GM23338 (cell line): ENCODE results near the gene APCDD1L. TPM values are rescaled to one million over a fixed set of nuclear protein-coding genes. Genes with fewer than 3 reads are reported as not detected.

ENCODE experiments used
- ATAC-seq: fragments of 200-7000 bp; cut with Tn5 transposase; 3 replicates; pipeline ENCODE4 v1.9.1; 2020
- DNase-seq: peaks from one replicate; pipeline ENCODE4 v3.0.0-alpha.2; 2015; ENCODE audit warnings: low spot score
- H2AFZ ChIP-seq: fragments of 200-600 bp; sonication (generic); 2 replicates; pipeline ENCODE4 v1.8.0; 2016; ENCODE audit warnings: antibody characterized with exemption, mild to moderate bottlenecking, moderate library complexity
- H3F3A ChIP-seq: fragments of 200-600 bp; sonication (generic); replicated peaks from 2 replicates; pipeline ENCODE4 v1.8.0; 2017; ENCODE audit warnings: antibody characterized with exemption, mixed run types, low read depth
- H3K27ac ChIP-seq: fragments of 200-600 bp; sonication (generic); 2 replicates; pipeline ENCODE4 v1.6.1; 2016; ENCODE audit warnings: low read depth
- H3K27me3 ChIP-seq: fragments of 200-600 bp; sonication (generic); 2 replicates; pipeline ENCODE4 v1.8.0; 2016; ENCODE audit warnings: mild to moderate bottlenecking, mixed run types, moderate library complexity; ENCODE audit not compliant: insufficient read depth
- H3K36me3 ChIP-seq: fragments of 200-600 bp; sonication (generic); 2 replicates; pipeline ENCODE4 v1.8.0; 2016; ENCODE audit warnings: mild to moderate bottlenecking; ENCODE audit not compliant: insufficient read depth
- H3K4me1 ChIP-seq: fragments of 200-600 bp; sonication (generic); 2 replicates; pipeline ENCODE4 v1.8.0; 2016; ENCODE audit warnings: mild to moderate bottlenecking, moderate library complexity; ENCODE audit not compliant: insufficient read depth
- H3K4me2 ChIP-seq: fragments of 200-600 bp; sonication (generic); 2 replicates; pipeline ENCODE4 v1.7.1; 2017; ENCODE audit warnings: mixed run types
- H3K4me3 ChIP-seq: fragments of 200-600 bp; sonication (generic); 2 replicates; pipeline ENCODE4 v1.6.1; 2016; ENCODE audit warnings: mixed run types
- H3K79me2 ChIP-seq: fragments of 200-600 bp; sonication (generic); replicated peaks from 2 replicates; pipeline ENCODE4 v1.8.0; 2017; ENCODE audit warnings: mild to moderate bottlenecking; ENCODE audit not compliant: insufficient read depth
- H3K9me2 ChIP-seq: fragments of 200-600 bp; sonication (generic); 2 replicates; pipeline ENCODE4 v1.8.0; 2017; ENCODE audit not compliant: insufficient read depth
- H4K20me1 ChIP-seq: fragments of 200-600 bp; sonication (generic); replicated peaks from 2 replicates; pipeline ENCODE4 v1.8.0; 2017; ENCODE audit warnings: mild to moderate bottlenecking; ENCODE audit not compliant: insufficient read depth
- H3K27ac Mint-ChIP-seq: 2 replicates; pipeline ENCODE4 v1.8.0; 2020; ENCODE audit warnings: inconsistent platforms, mild to moderate bottlenecking, moderate library complexity, mixed read lengths
- H3K27me3 Mint-ChIP-seq: 3 replicates; pipeline ENCODE4 v1.8.0; 2022; ENCODE audit warnings: low read depth, mild to moderate bottlenecking, moderate library complexity, mixed read lengths, inconsistent platforms; ENCODE audit not compliant: insufficient read depth, poor library complexity
- H3K36me3 Mint-ChIP-seq: 3 replicates; pipeline ENCODE4 v1.8.0; 2021; ENCODE audit warnings: low read depth, mild to moderate bottlenecking, inconsistent platforms, moderate library complexity, mixed read lengths
- H3K4me1 Mint-ChIP-seq: 3 replicates; pipeline ENCODE4 v1.8.0; 2020; ENCODE audit warnings: mild to moderate bottlenecking, inconsistent platforms, mixed read lengths
- H3K4me3 Mint-ChIP-seq: 3 replicates; pipeline ENCODE4 v1.8.0; 2021; ENCODE audit warnings: moderate library complexity, mild to moderate bottlenecking, inconsistent platforms, mixed read lengths
- H3K9me3 Mint-ChIP-seq: 3 replicates; pipeline ENCODE4 v1.8.0; 2020; ENCODE audit warnings: moderate library complexity, mild to moderate bottlenecking, inconsistent platforms, mixed read lengths
- EZH2 ChIP-seq: fragments of 200-600 bp; sonication (generic); IDR thresholded peaks from one replicate; pipeline ENCODE4 v1.8.0; 2017; ENCODE audit warnings: antibody characterized with exemption, mild to moderate bottlenecking, low read depth; ENCODE audit not compliant: unreplicated experiment
- EZH2phosphoT487 ChIP-seq: fragments of 200-600 bp; sonication (generic); IDR thresholded peaks from one replicate; pipeline ENCODE4 v1.8.1; 2018; ENCODE audit warnings: antibody characterized with exemption; ENCODE audit not compliant: unreplicated experiment
- JUNB ChIP-seq: IDR thresholded peaks from one replicate; pipeline ENCODE4 v1.6.1; 2016; ENCODE audit warnings: antibody characterized with exemption; ENCODE audit not compliant: unreplicated experiment
- ZNF114 ChIP-seq: fragments of 250-450 bp; sonication (Bioruptor Pico); IDR thresholded peaks from 2 replicates; pipeline ENCODE4 v1.5.0; 2020; ENCODE audit warnings: mild to moderate bottlenecking, moderate library complexity
- polyA plus RNA-seq: library from polyadenylated mRNA; unstranded; fragments of >200 nt; fragmentation: Nextera tagmentation; extraction: Ambion mirVana; gene quantifications from 2 replicates; pipeline ENCODE4 v1.2.1, GENCODE V29; 2016
- total RNA-seq: library from RNA; depleted of rRNA; stranded (reverse); fragments of >200 nt; shearing (Covaris generic); gene quantifications from 2 replicates; pipeline ENCODE4 v1.2.3, GENCODE V29; 2014
- TF ChIP-seq, protein P1 (sequence below), 2 experiments: fragments of 200-600 bp in 1 of 2; sonication (generic) in 1 of 2; conservative IDR thresholded peaks; 2 replicates each; pipeline versions ENCODE4 v1.5.1 to v1.6.1; 2016 to 2017; ENCODE audit warnings: antibody characterized with exemption in 2 of 2, low read depth in 2 of 2, mild to moderate bottlenecking in 2 of 2, moderate library complexity in 1 of 2
- TF ChIP-seq, protein P2 (sequence below): IDR thresholded peaks from one replicate; pipeline ENCODE4 v1.6.1; 2018; ENCODE audit warnings: antibody characterized with exemption; ENCODE audit not compliant: unreplicated experiment
- TF ChIP-seq, protein P3 (sequence below): IDR thresholded peaks from 2 replicates; pipeline ENCODE4 v1.6.1; 2016; ENCODE audit warnings: antibody characterized with exemption

Gene APCDD1L
- total and polyA plus RNA-seq, 2 experiments from 2014 or later, result 1.8 to 4.6 TPM

DNA sequence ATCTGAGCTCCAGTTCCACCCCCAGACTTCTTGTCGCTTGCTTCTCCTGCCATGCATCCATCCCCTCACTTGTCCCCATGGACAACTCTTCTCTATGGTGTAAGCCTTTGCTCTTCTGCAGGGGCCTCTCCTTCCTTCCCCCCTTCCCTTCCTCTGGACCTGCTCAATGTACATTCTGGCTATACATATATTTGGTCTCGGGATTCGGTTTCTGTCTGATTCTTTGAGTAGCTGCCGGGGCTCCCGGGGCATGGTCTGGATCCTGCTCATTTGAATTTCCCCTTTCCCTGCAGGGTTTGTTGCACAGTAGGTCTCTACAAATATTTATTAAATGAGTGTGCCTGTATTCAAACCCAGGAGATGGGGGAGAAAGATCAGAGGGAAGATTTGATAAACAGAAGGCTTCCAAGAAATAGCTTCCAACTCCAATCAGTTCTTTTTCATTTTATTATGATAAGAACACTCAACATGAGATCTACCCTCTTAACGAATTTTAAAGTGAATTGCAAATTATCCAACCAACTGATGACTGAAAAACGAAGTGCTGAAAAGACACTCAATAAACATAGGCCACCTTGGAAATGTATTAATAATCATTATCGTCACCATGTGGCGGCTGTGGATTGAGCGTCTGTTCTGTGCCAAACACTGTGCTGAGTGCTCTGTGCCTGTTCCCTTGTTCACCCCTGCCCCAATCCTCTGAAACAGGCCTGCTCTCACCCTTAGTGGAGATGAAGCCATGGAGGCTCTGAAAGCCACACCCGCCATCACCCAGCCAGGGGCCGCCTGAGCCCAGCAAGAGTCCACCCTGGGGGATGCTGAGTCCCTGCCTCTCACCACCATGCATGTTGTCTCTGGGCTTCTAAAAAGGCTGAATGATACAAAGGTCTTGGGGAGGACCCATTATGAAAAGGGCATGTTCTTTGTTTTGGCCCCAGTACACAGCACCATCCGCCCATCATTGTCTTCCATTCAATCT is 34.3 kb upstream of the APCDD1L start (continued):
- no peak for TF ChIP-seq EZH2phosphoT487
- no peak for TF ChIP-seq ZNF114
- no peak for TF ChIP-seq JUNB
- TF ChIP-seq, protein P1, sequence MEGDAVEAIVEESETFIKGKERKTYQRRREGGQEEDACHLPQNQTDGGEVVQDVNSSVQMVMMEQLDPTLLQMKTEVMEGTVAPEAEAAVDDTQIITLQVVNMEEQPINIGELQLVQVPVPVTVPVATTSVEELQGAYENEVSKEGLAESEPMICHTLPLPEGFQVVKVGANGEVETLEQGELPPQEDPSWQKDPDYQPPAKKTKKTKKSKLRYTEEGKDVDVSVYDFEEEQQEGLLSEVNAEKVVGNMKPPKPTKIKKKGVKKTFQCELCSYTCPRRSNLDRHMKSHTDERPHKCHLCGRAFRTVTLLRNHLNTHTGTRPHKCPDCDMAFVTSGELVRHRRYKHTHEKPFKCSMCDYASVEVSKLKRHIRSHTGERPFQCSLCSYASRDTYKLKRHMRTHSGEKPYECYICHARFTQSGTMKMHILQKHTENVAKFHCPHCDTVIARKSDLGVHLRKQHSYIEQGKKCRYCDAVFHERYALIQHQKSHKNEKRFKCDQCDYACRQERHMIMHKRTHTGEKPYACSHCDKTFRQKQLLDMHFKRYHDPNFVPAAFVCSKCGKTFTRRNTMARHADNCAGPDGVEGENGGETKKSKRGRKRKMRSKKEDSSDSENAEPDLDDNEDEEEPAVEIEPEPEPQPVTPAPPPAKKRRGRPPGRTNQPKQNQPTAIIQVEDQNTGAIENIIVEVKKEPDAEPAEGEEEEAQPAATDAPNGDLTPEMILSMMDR (conservative IDR thresholded peaks at IDR 0.05; ENCODE audit: low read depth in 2 of 2), result no peak

DNA sequence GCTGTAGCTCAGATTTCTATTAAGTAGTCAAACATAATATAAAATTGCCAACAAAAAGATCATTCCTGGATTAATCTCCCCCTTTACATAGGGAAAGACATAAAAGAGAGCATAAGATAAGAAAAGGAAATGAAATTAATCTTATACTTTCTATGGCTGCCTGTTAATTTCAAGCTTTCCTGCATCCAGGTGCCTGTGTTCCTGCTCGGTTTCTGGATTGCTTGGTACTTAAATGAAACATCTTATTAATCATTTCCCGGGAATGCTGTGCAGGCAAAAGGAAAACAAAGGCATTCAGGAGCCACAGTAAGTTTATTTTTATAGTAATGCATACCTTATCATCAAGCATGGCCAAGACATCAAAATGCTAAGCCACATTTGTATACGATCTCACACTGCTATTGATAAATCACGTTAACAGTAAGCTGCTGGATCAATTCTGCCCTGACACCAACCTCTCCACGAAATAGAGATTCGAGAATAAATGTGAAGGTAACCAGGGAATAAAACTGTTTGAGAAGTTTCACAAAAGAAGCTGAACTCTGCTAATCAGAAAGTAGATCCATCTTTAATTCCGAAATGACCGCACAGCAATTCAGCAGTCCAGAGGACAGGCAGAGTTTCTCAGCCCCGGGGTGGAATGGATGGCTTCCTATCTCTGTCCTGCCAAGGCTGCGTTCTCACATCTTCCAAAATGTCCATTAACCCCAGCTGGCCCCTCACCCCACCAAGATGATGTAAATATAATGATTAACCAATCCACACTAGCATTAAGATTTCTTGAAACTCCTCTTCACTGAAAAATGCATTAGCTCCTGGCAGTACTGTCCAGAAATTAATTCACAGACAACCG is 32.6 kb upstream of the APCDD1L start:
- TF ChIP-seq, protein P2, sequence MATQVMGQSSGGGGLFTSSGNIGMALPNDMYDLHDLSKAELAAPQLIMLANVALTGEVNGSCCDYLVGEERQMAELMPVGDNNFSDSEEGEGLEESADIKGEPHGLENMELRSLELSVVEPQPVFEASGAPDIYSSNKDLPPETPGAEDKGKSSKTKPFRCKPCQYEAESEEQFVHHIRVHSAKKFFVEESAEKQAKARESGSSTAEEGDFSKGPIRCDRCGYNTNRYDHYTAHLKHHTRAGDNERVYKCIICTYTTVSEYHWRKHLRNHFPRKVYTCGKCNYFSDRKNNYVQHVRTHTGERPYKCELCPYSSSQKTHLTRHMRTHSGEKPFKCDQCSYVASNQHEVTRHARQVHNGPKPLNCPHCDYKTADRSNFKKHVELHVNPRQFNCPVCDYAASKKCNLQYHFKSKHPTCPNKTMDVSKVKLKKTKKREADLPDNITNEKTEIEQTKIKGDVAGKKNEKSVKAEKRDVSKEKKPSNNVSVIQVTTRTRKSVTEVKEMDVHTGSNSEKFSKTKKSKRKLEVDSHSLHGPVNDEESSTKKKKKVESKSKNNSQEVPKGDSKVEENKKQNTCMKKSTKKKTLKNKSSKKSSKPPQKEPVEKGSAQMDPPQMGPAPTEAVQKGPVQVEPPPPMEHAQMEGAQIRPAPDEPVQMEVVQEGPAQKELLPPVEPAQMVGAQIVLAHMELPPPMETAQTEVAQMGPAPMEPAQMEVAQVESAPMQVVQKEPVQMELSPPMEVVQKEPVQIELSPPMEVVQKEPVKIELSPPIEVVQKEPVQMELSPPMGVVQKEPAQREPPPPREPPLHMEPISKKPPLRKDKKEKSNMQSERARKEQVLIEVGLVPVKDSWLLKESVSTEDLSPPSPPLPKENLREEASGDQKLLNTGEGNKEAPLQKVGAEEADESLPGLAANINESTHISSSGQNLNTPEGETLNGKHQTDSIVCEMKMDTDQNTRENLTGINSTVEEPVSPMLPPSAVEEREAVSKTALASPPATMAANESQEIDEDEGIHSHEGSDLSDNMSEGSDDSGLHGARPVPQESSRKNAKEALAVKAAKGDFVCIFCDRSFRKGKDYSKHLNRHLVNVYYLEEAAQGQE, result no peak
- TF ChIP-seq, protein P1 (conservative IDR thresholded peaks at IDR 0.05; ENCODE audit: low read depth in 2 of 2), result no peak
- TF ChIP-seq EZH2, result no peak
- TF ChIP-seq, protein P3, sequence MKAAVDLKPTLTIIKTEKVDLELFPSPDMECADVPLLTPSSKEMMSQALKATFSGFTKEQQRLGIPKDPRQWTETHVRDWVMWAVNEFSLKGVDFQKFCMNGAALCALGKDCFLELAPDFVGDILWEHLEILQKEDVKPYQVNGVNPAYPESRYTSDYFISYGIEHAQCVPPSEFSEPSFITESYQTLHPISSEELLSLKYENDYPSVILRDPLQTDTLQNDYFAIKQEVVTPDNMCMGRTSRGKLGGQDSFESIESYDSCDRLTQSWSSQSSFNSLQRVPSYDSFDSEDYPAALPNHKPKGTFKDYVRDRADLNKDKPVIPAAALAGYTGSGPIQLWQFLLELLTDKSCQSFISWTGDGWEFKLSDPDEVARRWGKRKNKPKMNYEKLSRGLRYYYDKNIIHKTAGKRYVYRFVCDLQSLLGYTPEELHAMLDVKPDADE, result no peak
- no peak overlapping the region for H3K4me2 ChIP-seq
- no peak overlapping the region for H3K27ac ChIP-seq

More for the DNA sequence above, 32.6 kb upstream of the APCDD1L start:
- no peaks in the 10 kb centered on the region for H3K9me2 ChIP-seq
- no peaks in the 10 kb centered on the region for H3K4me1 ChIP-seq
- H3F3A ChIP-seq, result no peaks in the 10 kb centered on the region
- ATAC-seq (no peak), DNase-seq (no peak)
- Mint-ChIP-seq H3K9me3 (peaks cover 4% of the 10 kb centered on the region; the same call in 2 of the 3 replicates), H3K4me1 (peaks cover 9% of the 10 kb centered on the region), H3K4me3 (no peak overlapping the region), H3K27me3 (peaks cover 4% of the 10 kb centered on the region), H3K27ac (no peak overlapping the region), H3K36me3 (no peaks in the 10 kb centered on the region)
- H3K79me2 ChIP-seq, result no peaks in the 10 kb centered on the region
- H4K20me1 ChIP-seq, result no peaks in the 10 kb centered on the region
- H2AFZ ChIP-seq, result no peak overlapping the region
- no peak overlapping the region for H3K4me3 ChIP-seq
- no peaks in the 10 kb centered on the region for H3K36me3 ChIP-seq
- no peaks in the 10 kb centered on the region for H3K27me3 ChIP-seq
